GM19467 (cell line): Measurements from ENCODE around the gene ST6GAL1.
"Not testable (repeated sequence)": the region's sequence is repeated elsewhere in the genome, so short reads cannot be mapped to it uniquely, and the experiment has no call there.

Experiments used
- ATAC-seq: cut with Tn5 transposase; IDR thresholded peaks from one replicate; pipeline ENCODE4 v1.9.1; 2021; ENCODE audit warnings: mild to moderate bottlenecking, moderate library complexity; ENCODE audit not compliant: unreplicated experiment

Gene ST6GAL1, protein sequence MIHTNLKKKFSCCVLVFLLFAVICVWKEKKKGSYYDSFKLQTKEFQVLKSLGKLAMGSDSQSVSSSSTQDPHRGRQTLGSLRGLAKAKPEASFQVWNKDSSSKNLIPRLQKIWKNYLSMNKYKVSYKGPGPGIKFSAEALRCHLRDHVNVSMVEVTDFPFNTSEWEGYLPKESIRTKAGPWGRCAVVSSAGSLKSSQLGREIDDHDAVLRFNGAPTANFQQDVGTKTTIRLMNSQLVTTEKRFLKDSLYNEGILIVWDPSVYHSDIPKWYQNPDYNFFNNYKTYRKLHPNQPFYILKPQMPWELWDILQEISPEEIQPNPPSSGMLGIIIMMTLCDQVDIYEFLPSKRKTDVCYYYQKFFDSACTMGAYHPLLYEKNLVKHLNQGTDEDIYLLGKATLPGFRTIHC

DNA sequence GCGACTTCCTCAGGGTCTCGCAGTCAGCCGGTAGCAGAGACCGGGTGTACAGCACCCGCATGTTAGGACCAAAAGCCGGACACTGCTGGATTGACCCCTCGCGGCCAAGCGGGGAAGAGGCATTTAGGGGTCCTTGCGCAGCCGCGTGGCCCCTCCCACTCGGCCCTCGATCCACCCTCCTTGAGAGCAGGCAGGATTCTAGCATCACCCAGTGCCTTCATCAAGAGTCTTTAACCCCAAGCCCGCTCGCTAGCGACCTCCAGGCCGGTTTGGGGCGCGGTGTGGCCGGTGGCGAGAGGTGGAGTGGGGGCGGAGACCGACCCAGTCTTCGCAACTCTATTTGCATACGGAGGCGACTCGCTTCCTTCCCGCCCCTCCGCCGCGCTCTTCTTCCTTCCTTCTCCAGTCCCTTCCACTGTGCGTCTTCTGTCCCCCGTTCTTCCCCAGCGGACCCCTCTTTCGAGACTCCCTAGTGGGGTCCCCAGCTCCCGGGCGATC is at the start of gene ST6GAL1:
TSS of gene ST6GAL1 (plus strand) at position 384 of the 498 bp plus-strand sequence. CDS start 112,178 bp downstream, outside the sequence.
- peak; percentile 52 for ATAC-seq

GRCh38 chr3:186882150-186882524 is 48.2 kb upstream of the ST6GAL1 start:
- ATAC-seq: no peak

DNA sequence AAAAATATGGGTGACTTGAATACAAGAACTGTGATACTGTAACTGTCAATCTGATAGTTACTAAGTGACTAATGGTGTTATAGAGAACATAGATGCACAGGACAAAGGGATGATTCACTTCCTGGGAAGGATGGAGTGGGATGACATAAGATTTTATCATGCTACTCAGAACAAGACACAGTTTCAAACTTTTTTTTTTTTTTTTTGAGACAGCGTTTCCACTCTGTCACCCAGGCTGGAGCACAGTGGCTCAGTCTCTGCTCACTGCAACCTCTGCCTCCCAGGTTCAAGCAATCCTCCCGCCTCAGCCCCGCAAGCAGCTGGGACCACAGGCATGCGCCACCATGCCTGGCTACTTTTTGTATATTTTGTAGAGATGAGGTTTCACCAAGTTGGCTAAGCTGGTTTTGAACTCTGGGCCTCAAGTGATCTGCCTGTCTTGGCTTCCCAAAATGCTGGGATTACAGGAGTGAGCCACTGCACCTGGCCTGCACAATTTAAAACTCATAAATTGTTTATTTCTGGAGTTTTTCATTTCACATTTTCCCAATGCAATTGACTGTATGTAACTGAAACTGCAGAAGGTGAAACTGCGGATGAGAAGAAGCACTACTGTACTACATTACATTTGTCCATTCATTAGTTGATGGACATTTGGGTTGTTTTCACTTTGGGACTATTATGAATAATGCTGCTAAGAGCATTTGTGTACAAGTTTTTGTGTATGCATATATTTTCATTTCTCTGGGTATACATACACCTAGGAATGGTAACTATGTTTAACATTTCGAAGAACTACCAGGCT is 47.2 kb upstream of the ST6GAL1 start:
- ATAC-seq: no peak

DNA sequence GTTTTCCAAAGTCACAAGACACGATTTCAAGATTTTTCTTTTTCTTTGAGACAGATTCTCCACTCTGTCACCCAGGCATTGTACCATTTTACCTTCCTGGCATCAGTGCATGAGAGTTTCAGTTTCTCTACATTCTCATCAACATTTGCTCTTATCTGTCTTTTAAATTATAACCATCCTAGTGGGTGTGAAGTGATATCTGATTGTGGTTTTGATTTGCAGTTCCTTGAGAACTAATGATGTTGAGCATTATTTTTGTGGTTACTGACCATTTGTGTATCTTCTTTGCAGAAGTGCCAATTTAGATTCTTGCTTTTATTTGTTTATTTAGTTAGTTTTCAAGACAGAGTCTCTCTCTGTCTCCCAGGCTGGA is 46.7 kb upstream of the ST6GAL1 start:
- ATAC-seq: no peak

- not testable (repeated sequence) for ATAC-seq
These were observed 45.5 kb upstream of the ST6GAL1 start for GRCh38 chr3:186884868-186885267.

- ATAC-seq: no peak
These were observed 43.9 kb upstream of the ST6GAL1 start for GRCh38 chr3:186886202-186886981.

DNA sequence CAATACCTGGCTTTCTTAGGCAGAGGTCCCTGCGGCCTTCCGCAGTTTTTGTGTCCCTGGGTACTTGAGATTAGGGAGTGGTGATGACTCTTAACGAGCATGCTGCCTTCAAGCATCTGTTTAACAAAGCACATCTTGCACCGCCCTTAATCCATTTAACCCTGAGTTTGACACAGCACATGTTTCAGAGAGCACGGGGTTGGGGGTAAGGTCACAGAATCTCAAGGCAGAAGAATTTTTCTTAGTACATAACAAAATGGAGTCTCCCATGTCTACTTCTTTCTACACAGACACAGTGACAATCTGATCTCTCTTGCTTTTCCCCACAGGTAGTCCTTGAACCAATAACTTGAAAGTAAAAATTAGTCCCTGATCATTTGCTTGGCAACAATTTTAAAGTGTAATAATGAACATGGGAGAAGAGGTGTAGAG is 42.8 kb upstream of the ST6GAL1 start:
- ATAC-seq: not testable (repeated sequence)

GRCh38 chr3:186888569-186888968 is 41.8 kb upstream of the ST6GAL1 start:
- ATAC-seq: no peak

- not testable (repeated sequence) for ATAC-seq
These were observed 40.6 kb upstream of the ST6GAL1 start for GRCh38 chr3:186889698-186890097.

GRCh38 chr3:186890911-186891310 is 39.4 kb upstream of the ST6GAL1 start:
- no peak for ATAC-seq

GRCh38 chr3:186893071-186893470 is 37.3 kb upstream of the ST6GAL1 start:
- ATAC-seq: not testable (repeated sequence)

GRCh38 chr3:186895406-186895805 is 34.9 kb upstream of the ST6GAL1 start:
- no peak for ATAC-seq

DNA sequence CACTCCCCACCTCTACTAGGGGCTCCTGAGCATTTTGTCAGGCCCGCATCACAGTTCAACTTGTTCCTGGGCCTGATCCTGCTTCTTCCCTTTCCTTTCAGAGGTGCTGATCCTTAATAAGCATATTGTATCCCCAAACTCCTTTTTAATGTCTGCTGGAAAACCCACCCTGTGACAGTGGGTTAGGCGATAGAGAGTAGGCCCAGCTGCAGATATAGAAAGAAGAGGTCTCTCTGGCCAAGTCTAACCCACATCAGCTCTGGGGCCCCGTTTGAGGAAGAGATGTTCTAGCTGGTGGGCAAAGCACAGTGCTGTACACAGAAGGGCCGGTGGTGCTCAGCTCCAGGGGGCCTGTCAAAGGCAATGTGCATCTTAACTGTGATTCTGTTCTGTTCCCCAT is 34.3 kb upstream of the ST6GAL1 start:
- ATAC-seq: no peak

- ATAC-seq: no peak
These were observed 33.5 kb upstream of the ST6GAL1 start for GRCh38 chr3:186896875-186897274.

DNA sequence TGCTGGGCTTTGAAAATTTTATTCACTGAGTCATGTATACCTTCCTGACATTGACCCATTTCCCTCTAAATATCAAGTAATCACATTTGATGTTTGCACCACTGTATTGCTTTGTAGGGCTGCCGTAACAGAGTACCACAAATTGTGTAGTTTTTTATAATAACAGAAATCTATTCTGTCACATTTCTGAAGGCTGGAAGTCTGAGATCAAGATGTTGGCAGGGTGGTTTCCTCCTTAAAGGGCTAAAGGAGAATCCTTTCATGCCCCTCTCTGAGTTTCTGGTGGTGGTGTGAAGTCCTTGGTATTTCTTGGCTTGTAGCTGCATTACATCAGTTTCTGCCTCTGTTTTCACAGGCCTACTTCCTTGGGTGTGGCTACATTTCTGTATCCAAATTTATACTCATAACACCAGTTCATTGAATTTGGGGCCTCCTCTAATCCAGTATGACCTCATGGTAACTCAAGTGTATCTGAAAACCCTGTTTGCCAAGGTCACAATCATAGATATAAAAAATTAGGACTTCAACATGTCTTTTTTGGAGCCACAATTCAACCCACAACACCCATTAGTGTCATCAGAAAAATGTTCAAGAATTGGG is 29.1 kb upstream of the ST6GAL1 start:
- ATAC-seq: no peak

- ATAC-seq: no peak
These were observed 28.2 kb upstream of the ST6GAL1 start for GRCh38 chr3:186902154-186902553.

GRCh38 chr3:186902713-186903112 is 27.6 kb upstream of the ST6GAL1 start:
- ATAC-seq: no peak

GRCh38 chr3:186903676-186904075 is 26.6 kb upstream of the ST6GAL1 start:
- not testable (repeated sequence) for ATAC-seq

DNA sequence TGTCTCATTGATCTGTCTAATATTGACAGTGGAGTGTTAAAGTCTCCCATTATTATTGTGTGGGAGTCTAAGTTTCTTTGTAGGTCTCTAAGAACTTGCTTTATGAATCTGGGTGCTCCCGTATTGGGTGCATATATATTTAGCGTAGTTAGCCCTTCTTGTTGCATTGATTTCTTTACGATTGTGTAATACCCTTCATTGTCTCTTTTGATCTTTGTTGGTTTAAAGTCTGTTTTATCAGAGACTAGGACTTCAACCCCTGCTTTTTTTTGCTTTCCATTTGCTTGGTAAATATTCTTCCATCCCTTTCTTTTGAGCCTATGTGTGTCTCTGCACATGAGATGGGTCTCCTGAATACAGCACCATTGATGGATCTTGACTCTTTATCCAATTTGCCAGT is 23.3 kb upstream of the ST6GAL1 start:
- ATAC-seq: not testable (repeated sequence)

GRCh38 chr3:186909078-186909853 is 21.1 kb upstream of the ST6GAL1 start:
- no peak for ATAC-seq
